SK-N-SH treated with all-trans-retinoic acid at 6 μM for 48 hours (cell line): Measurements from ENCODE around the gene CABS1.

Experiments used
- ATAC-seq: fragments of 200-7000 bp; cut with Tn5 transposase; 3 replicates; pipeline ENCODE4 v1.9.1; 2020; ENCODE audit warnings: mild to moderate bottlenecking, moderate library complexity
- BACH2 ChIP-seq: fragments of 250-450 bp; sonication (Bioruptor Pico); IDR thresholded peaks from 2 replicates; pipeline ENCODE4 v1.9.0; 2021; ENCODE audit warnings: mild to moderate bottlenecking, borderline replicate concordance
- CREB5 ChIP-seq: fragments of 250-450 bp; sonication (Bioruptor Pico); IDR thresholded peaks from 2 replicates; pipeline ENCODE4 v1.5.1; 2020; ENCODE audit warnings: low read depth, mild to moderate bottlenecking, moderate library complexity
- CSDC2 ChIP-seq: fragments of 250-450 bp; sonication (Bioruptor Pico); IDR thresholded peaks from 2 replicates; pipeline ENCODE4 v1.5.0; 2020; ENCODE audit warnings: mild to moderate bottlenecking, moderate library complexity
- CSRNP3 ChIP-seq: fragments of 250-450 bp; sonication (Bioruptor Pico); IDR thresholded peaks from 2 replicates; pipeline ENCODE4 v1.5.1; 2021; ENCODE audit warnings: mild to moderate bottlenecking, moderate library complexity
- ESRRG ChIP-seq: fragments of 250-450 bp; sonication (Bioruptor Pico); IDR thresholded peaks from 2 replicates; pipeline ENCODE4 v1.6.1; 2021; ENCODE audit warnings: mild to moderate bottlenecking
- GLIS3 ChIP-seq: fragments of 250-450 bp; sonication (Bioruptor Pico); IDR thresholded peaks from 2 replicates; pipeline ENCODE4 v1.5.0; 2020; ENCODE audit warnings: mild to moderate bottlenecking, moderate library complexity
- ISL1 ChIP-seq: fragments of 250-450 bp; sonication (Bioruptor Pico); IDR thresholded peaks from 2 replicates; pipeline ENCODE4 v2.1.2; 2022; ENCODE audit warnings: mild to moderate bottlenecking, moderate library complexity
- OSR1 ChIP-seq: fragments of 250-450 bp; sonication (Bioruptor Pico); IDR thresholded peaks from 2 replicates; pipeline ENCODE4 v1.8.0; 2022; ENCODE audit warnings: moderate library complexity, mild to moderate bottlenecking, inconsistent platforms
- PATZ1 ChIP-seq: fragments of 250-450 bp; sonication (Bioruptor Pico); IDR thresholded peaks from 2 replicates; pipeline ENCODE4 v1.8.0; 2020; ENCODE audit warnings: mild to moderate bottlenecking, moderate library complexity, borderline replicate concordance
- POU6F1 ChIP-seq: fragments of 250-450 bp; sonication (Bioruptor Pico); IDR thresholded peaks from 2 replicates; pipeline ENCODE4 v1.8.0; 2021; ENCODE audit warnings: low read depth, mild to moderate bottlenecking, moderate library complexity, borderline replicate concordance
- PPARA ChIP-seq: fragments of 250-450 bp; sonication (Bioruptor Pico); IDR thresholded peaks from 2 replicates; pipeline ENCODE4 v1.5.0; 2020; ENCODE audit warnings: mild to moderate bottlenecking, borderline replicate concordance
- RARB ChIP-seq: fragments of 250-450 bp; sonication (Bioruptor Pico); IDR thresholded peaks from 2 replicates; pipeline ENCODE4 v1.8.0; 2021; ENCODE audit warnings: mild to moderate bottlenecking, moderate library complexity
- SNAI2 ChIP-seq: fragments of 250-450 bp; sonication (Bioruptor Pico); IDR thresholded peaks from 2 replicates; pipeline ENCODE4 v1.5.0; 2020; ENCODE audit warnings: mild to moderate bottlenecking, moderate library complexity
- TCF4 ChIP-seq: fragments of 250-450 bp; sonication (Bioruptor Pico); IDR thresholded peaks from 2 replicates; pipeline ENCODE4 v1.8.0; 2021; ENCODE audit warnings: mild to moderate bottlenecking, moderate library complexity, borderline replicate concordance
- TOX ChIP-seq: fragments of 250-450 bp; sonication (Bioruptor Pico); IDR thresholded peaks from 2 replicates; pipeline ENCODE4 v1.8.0; 2021; ENCODE audit warnings: mild to moderate bottlenecking, moderate library complexity, borderline replicate concordance
- ZC3H10 ChIP-seq: fragments of 250-450 bp; sonication (Bioruptor Pico); IDR thresholded peaks from 2 replicates; pipeline ENCODE4 v1.5.1; 2021; ENCODE audit warnings: mild to moderate bottlenecking, moderate library complexity
- ZFP3 ChIP-seq: fragments of 250-450 bp; sonication (Bioruptor Pico); IDR thresholded peaks from 2 replicates; pipeline ENCODE4 v1.5.0; 2020; ENCODE audit warnings: mild to moderate bottlenecking, moderate library complexity
- ZFP30 ChIP-seq: fragments of 450-650 bp; formaldehyde crosslinking; IDR thresholded peaks from 2 replicates; pipeline ENCODE4 v1.5.0; 2022; ENCODE audit warnings: mild to moderate bottlenecking, moderate library complexity
- ZNF565 ChIP-seq: fragments of 450-650 bp; formaldehyde crosslinking; conservative IDR thresholded peaks from 2 replicates; pipeline ENCODE4 v1.5.0; 2020; ENCODE audit warnings: low read depth, mild to moderate bottlenecking, moderate library complexity
- ZNF8 ChIP-seq: fragments of 450-650 bp; formaldehyde crosslinking; IDR thresholded peaks from 2 replicates; pipeline ENCODE4 v1.5.0; 2020; ENCODE audit warnings: mild to moderate bottlenecking, moderate library complexity
- TF ChIP-seq, protein P1 (sequence below): fragments of 250-450 bp; sonication (Bioruptor Pico); IDR thresholded peaks from 2 replicates; pipeline ENCODE4 v1.5.0; 2020; ENCODE audit warnings: mild to moderate bottlenecking, moderate library complexity

CABS1 gene

DNA sequence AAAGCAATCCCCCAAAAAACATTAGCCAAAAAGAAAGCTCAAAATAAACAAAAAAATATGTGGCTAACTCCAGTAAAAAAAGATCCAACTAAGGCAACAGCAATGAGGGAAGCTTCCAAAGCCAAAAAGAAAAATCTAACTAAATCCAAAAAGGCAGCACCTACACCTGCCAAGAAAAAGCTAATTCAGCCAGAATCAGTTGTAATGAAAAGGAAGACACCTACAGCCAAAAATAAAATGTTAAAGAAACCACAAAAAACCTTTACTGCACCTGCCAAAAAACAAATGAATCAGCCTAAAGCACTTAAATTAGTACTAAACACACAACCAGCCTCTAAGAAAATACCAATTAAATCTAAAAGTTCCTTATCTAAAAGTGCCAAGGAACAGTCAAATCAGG, 37.2 kb upstream of the CABS1 start:
- ATAC-seq, result no peak
- TF ChIP-seq CREB5 (CRISPR knock-in tag) (no peak), OSR1 (CRISPR knock-in tag) (no peak), PPARA (CRISPR knock-in tag) (no peak), PATZ1 (CRISPR knock-in tag) (no peak), ZFP30 (CRISPR knock-in tag) (no peak)
- TF ChIP-seq, all 23 proteins: peak for 0

DNA sequence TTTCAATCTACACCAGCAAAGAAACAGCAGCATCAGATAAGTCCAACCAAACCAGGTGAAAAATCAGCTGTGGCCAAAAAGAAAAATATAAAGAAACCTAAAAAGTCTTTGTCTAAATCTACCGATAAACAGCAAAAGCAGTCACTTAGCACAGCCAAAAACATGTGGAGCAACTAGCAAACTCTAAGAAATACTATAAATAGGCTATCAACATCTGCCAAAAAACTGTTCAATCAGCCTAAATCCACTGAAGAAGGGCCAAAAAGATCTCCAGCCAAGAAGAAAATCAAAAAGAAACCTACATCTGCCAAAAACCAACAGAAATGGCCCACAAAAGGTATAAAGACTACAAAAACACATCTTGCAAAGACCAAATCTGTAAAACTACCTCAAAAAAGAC, 36.7 kb upstream of the CABS1 start:
- no peak for ATAC-seq
- TF ChIP-seq GLIS3 (CRISPR knock-in tag) (no peak), ZC3H10 (CRISPR knock-in tag) (no peak), CSDC2 (CRISPR knock-in tag) (no peak), TOX (CRISPR knock-in tag) (no peak), SNAI2 (CRISPR knock-in tag) (no peak), ISL1 (no peak), TCF4 (CRISPR knock-in tag) (no peak), PATZ1 (CRISPR knock-in tag) (no peak), ZNF565 (CRISPR knock-in tag) (no peak), POU6F1 (CRISPR knock-in tag) (no peak), ZNF8 (CRISPR knock-in tag) (no peak)
- TF ChIP-seq, protein P1, sequence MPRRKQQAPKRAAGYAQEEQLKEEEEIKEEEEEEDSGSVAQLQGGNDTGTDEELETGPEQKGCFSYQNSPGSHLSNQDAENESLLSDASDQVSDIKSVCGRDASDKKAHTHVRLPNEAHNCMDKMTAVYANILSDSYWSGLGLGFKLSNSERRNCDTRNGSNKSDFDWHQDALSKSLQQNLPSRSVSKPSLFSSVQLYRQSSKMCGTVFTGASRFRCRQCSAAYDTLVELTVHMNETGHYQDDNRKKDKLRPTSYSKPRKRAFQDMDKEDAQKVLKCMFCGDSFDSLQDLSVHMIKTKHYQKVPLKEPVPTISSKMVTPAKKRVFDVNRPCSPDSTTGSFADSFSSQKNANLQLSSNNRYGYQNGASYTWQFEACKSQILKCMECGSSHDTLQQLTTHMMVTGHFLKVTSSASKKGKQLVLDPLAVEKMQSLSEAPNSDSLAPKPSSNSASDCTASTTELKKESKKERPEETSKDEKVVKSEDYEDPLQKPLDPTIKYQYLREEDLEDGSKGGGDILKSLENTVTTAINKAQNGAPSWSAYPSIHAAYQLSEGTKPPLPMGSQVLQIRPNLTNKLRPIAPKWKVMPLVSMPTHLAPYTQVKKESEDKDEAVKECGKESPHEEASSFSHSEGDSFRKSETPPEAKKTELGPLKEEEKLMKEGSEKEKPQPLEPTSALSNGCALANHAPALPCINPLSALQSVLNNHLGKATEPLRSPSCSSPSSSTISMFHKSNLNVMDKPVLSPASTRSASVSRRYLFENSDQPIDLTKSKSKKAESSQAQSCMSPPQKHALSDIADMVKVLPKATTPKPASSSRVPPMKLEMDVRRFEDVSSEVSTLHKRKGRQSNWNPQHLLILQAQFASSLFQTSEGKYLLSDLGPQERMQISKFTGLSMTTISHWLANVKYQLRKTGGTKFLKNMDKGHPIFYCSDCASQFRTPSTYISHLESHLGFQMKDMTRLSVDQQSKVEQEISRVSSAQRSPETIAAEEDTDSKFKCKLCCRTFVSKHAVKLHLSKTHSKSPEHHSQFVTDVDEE (CRISPR knock-in tag), result no peak

DNA sequence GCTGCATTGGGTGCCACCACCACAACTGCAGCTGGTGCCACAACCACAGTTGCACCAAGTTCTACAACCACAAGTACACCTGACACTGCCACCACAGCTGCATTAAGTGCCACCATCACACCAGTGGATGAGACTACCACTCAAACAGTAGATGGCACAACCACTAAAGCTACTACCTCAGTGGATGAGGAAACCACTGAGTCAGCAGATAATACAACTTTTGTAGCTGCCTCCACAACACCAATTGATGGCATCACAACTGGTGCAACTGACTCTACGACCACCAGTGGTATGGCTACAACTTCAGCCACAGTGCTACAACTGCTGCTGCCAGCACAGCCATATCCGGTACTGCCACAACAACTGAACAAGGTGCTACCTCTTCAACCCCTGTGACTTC, 35.1 kb upstream of the CABS1 start:
- TF ChIP-seq TOX (CRISPR knock-in tag) (no peak), GLIS3 (CRISPR knock-in tag) (no peak), ISL1 (no peak), ZFP30 (CRISPR knock-in tag) (no peak), TCF4 (CRISPR knock-in tag) (no peak), PPARA (CRISPR knock-in tag) (no peak), POU6F1 (CRISPR knock-in tag) (no peak), ESRRG (CRISPR knock-in tag) (no peak), BACH2 (CRISPR knock-in tag) (no peak), RARB (CRISPR knock-in tag) (no peak), ZC3H10 (CRISPR knock-in tag) (no peak), PATZ1 (CRISPR knock-in tag) (no peak), CSRNP3 (CRISPR knock-in tag) (no peak), ZFP3 (no peak), SNAI2 (CRISPR knock-in tag) (no peak), CSDC2 (CRISPR knock-in tag) (no peak)
- ATAC-seq, result no peak
